Brain microvascular endothelial cell (primary cell): ENCODE data around the gene SMYD5.
A peak's percentile ranks its signal among the peaks of the same experiment; 100 is the strongest.

ENCODE experiments used
- DNase-seq: peaks from one replicate; pipeline ENCODE4 v3.0.0-alpha.2; 2020
- H3K27ac ChIP-seq: fragments of 250-450 bp; sonication (Bioruptor Pico); 2 replicates; pipeline ENCODE4 v1.5.1; 2020; ENCODE audit warnings: mild to moderate bottlenecking, moderate library complexity
- H3K27me3 ChIP-seq: fragments of 250-450 bp; sonication (Bioruptor Pico); replicated peaks from 2 replicates; pipeline ENCODE4 v1.5.1; 2020; ENCODE audit warnings: mild to moderate bottlenecking
- H3K36me3 ChIP-seq: fragments of 250-450 bp; sonication (Bioruptor Pico); replicated peaks from 2 replicates; pipeline ENCODE4 v1.5.1; 2020; ENCODE audit warnings: mild to moderate bottlenecking
- H3K4me3 ChIP-seq: 2 replicates; pipeline ENCODE4 v1.5.1; 2011; ENCODE audit warnings: low read depth, mild to moderate bottlenecking, control low read depth, low read length, moderate library complexity
- CTCF ChIP-seq: IDR thresholded peaks from 2 replicates; pipeline ENCODE4 v1.5.1; 2011; ENCODE audit warnings: low read depth, mild to moderate bottlenecking, moderate library complexity, low read length, control low read depth, inconsistent platforms; ENCODE audit errors: missing control alignments
- in situ Hi-C: cut with HindIII; loops from 2 replicates; pipeline ENCODE4 v1.10.0; 2017; ENCODE audit warnings: low sequenced_read_pairs, low pct_ligation_motif_present

SMYD5 gene

GRCh38 chr2:73225513-73226360 is 11.7 kb downstream of the SMYD5 start:
- no peak for TF ChIP-seq CTCF
- Histone ChIP-seq H3K36me3 (peaks cover 25% of the 10 kb centered on the region), H3K27me3 (no peaks in the 10 kb centered on the region), H3K4me3 (no peak overlapping the region), H3K27ac (no peak overlapping the region)
- DNase-seq: no peak
- in situ Hi-C loops: no loop called here

GRCh38 chr2:73227086-73227485 is 13.0 kb downstream of the SMYD5 start:
- H3K27ac ChIP-seq: no peak overlapping the region
- H3K36me3 ChIP-seq: peaks cover 22% of the 10 kb centered on the region
- no peak overlapping the region for H3K4me3 ChIP-seq
- in situ Hi-C loops: no loop called here
- no peak for DNase-seq
- no peaks in the 10 kb centered on the region for H3K27me3 ChIP-seq
- no peak for TF ChIP-seq CTCF

GRCh38 chr2:73228631-73229030 is 14.6 kb downstream of the SMYD5 start:
- Histone ChIP-seq H3K27ac (no peak overlapping the region), H3K36me3 (peaks cover 17% of the 10 kb centered on the region), H3K4me3 (no peak overlapping the region), H3K27me3 (no peaks in the 10 kb centered on the region)
- no peak for DNase-seq
- in situ Hi-C loops: no loop called here
- no peak for TF ChIP-seq CTCF

- Histone ChIP-seq H3K4me3 (peak overlapping the region; percentile 96), H3K27ac (peak overlapping the region; percentile 29), H3K27me3 (no peaks in the 10 kb centered on the region), H3K36me3 (peaks cover 9% of the 10 kb centered on the region)
- in situ Hi-C loops: no loop called here
- no peak for DNase-seq
- no peak for TF ChIP-seq CTCF
These were observed 18.5 kb downstream of the SMYD5 start for GRCh38 chr2:73232403-73233153.

- peak within 1 kb of the TSS; percentile 96 for H3K4me3 ChIP-seq
- TF ChIP-seq CTCF: no peak
- in situ Hi-C loops: no loop called here
- H3K36me3 ChIP-seq: peaks cover 1% of the 10 kb centered on the region
- H3K27me3 ChIP-seq: no peaks in the 10 kb centered on the region
- peak; percentile 100 for DNase-seq
- peak within 1 kb of the TSS; percentile 85 for H3K27ac ChIP-seq
These were observed 19.3 kb downstream of the SMYD5 start, which contains the start of gene PRADC1 for GRCh38 chr2:73233154-73233931. PRADC1 (minus strand) TSS chr2:73233239; CDS start chr2:73233160, 79 bp downstream.
